ENCODE measurements around the gene KIF5C. TPM values are rescaled to one million over a fixed set of nuclear protein-coding genes. Genes with fewer than 3 reads are reported as not detected.

The KIF5C gene
- total and polyA plus RNA-seq, 2 donors (not counting 1 experiment from before 2014, with no cell fraction given) = 1.9 to 6.1 TPM

DNA sequence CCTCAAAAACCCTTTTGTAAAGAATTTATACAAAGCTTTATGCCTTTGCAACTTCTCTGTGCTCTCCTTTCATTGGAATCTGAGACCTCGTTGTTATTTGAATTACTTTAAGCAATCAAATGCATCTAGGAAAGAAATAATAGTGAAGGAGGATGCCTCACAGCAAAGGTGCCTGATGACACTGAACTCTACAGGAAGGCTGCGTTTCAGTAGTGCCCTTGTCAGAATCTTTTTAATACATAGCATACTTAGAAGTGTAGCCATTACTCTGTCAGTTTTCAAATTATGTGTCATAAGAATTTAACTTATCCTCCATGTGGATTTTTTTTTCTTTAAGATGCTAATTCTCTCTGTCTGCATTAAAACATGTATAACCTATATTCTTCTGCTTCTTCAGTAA is 153.9 kb downstream of the KIF5C start:
- Histone ChIP-seq H3K4me3 (ENCODE audit: control extremely low read depth in 1 of 5, extremely low read depth in 1 of 5, insufficient read depth in 1 of 5, low read depth in 2 of 5, low read length in 4 of 5) (no peak overlapping the region), H3K4me1 (ENCODE audit: control insufficient read depth in 2 of 2, insufficient read depth in 2 of 2, low read length in 2 of 2) (peaks cover under 1 to 9% of the 10 kb centered on the region in 2 donors), H3K4me2 (replicated peaks; ENCODE audit: low read depth, low read length, poor library complexity, severe bottlenecking) (no peak overlapping the region), H3K9me3 (ENCODE audit: control extremely low read depth in 1 of 3, control insufficient read depth in 2 of 3, insufficient read depth in 1 of 3, low read length in 2 of 3) (no peaks in the 10 kb centered on the region), H3K79me2 (ENCODE audit: control insufficient read depth, insufficient read depth, low read length) (no peaks in the 10 kb centered on the region), H3K9ac (ENCODE audit: low read length) (no peak overlapping the region), H3K36me3 (replicated peaks in 1 of 2; ENCODE audit: control extremely low read depth in 1 of 2, control insufficient read depth in 1 of 2, extremely low read depth in 1 of 2, insufficient read depth in 2 of 2, low read length in 1 of 2) (no peaks in the 10 kb centered on the region), H4K20me1 (ENCODE audit: control insufficient read depth, insufficient read depth, low read length, poor library complexity, severe bottlenecking) (no peaks in the 10 kb centered on the region), H3K27me3 (replicated peaks in 1 of 4; ENCODE audit: control extremely low read depth in 1 of 4, control insufficient read depth in 3 of 4, insufficient read depth in 4 of 4, low read length in 3 of 4) (no peaks in the 10 kb centered on the region), H2AFZ (ENCODE audit: insufficient read depth, low read depth, low read length, poor library complexity, severe bottlenecking) (no peak overlapping the region), H3K27ac (ENCODE audit: low read length in 2 of 2) (no peak overlapping the region)
- TF ChIP-seq, protein P1, sequence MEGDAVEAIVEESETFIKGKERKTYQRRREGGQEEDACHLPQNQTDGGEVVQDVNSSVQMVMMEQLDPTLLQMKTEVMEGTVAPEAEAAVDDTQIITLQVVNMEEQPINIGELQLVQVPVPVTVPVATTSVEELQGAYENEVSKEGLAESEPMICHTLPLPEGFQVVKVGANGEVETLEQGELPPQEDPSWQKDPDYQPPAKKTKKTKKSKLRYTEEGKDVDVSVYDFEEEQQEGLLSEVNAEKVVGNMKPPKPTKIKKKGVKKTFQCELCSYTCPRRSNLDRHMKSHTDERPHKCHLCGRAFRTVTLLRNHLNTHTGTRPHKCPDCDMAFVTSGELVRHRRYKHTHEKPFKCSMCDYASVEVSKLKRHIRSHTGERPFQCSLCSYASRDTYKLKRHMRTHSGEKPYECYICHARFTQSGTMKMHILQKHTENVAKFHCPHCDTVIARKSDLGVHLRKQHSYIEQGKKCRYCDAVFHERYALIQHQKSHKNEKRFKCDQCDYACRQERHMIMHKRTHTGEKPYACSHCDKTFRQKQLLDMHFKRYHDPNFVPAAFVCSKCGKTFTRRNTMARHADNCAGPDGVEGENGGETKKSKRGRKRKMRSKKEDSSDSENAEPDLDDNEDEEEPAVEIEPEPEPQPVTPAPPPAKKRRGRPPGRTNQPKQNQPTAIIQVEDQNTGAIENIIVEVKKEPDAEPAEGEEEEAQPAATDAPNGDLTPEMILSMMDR (IDR thresholded peaks at IDR 0.05) = no peak
- TF ChIP-seq EZH2 (IDR thresholded peaks at IDR 0.05; ENCODE audit: borderline replicate concordance, insufficient read depth, low read depth, low read length, poor library complexity, severe bottlenecking) = no peak
- DNase-seq (no peak), ATAC-seq (ENCODE audit: low read depth) (no peak)
- no CpG with 5 or more reads among the region's 2 CpGs for WGBS (ENCODE audit: insufficient coverage)
- ChIA-PET CTCF (interaction anchor here (3.0 kb wide), 1 partner anchor 11 kb away, joined by 29 read pairs; no protein-coding TSS in a partner anchor), POLR2A (no interaction called here)
- Mint-ChIP-seq H3K4me1 (peaks cover 20% of the 10 kb centered on the region), H3K27ac (no peak overlapping the region), H3K9me3 (ENCODE audit: insufficient read depth) (no peaks in the 10 kb centered on the region), H3K4me3 (no peak overlapping the region), H3K27me3 (peaks cover 4% of the 10 kb centered on the region)
- intact Hi-C loops (cut with micrococcal nuclease) = loop anchor here (10.0 kb wide), 2 partner anchors 154 to 1004 kb away; partner anchors contain the start of genes KIF5C, MBD5 and ORC4

DNA sequence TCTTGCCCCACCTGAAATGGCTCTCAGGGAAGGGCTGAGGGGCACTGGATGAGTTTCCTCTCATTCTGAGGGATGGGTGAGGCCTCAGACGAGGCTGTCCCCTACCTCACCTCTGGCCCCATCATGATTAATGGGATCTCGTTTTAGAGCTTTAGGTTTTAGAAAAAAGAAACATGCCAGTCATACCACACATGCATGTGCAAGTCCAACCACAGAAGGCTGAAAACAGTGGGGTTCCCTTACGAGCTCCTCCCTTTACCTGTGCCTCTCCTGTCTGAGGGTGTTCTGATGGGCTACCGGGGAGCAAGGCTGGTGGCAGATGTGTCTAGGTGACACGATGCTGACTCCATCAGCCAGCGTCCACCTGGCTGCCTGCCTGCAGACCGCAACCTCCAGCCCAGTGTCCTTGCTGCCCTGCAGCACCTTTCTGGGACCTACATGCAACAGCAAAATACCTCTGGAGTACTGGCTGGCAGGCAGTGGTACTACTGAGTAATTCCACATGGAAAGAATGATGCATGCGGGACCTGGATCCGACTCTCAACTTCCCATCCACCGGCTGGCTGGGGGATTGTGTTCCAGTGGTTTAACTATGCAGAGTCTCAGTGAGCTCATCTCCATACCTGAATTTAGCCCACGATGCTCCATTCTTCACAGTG is 154.4 kb downstream of the KIF5C start:
- 96% methylated on average over 6 of the region's 11 CpGs for WGBS (ENCODE audit: insufficient coverage)
- DNase-seq (no peak), ATAC-seq (ENCODE audit: low read depth) (no peak)
- Mint-ChIP-seq H3K9me3 (ENCODE audit: insufficient read depth) (no peaks in the 10 kb centered on the region), H3K27ac (no peak overlapping the region), H3K4me1 (peaks cover 16% of the 10 kb centered on the region), H3K27me3 (peaks cover 4% of the 10 kb centered on the region), H3K4me3 (no peak overlapping the region)
- Histone ChIP-seq H3K9me3 (ENCODE audit: control extremely low read depth in 1 of 3, control insufficient read depth in 2 of 3, insufficient read depth in 1 of 3, low read length in 2 of 3) (no peaks in the 10 kb centered on the region), H3K79me2 (ENCODE audit: control insufficient read depth, insufficient read depth, low read length) (no peaks in the 10 kb centered on the region), H2AFZ (ENCODE audit: insufficient read depth, low read depth, low read length, poor library complexity, severe bottlenecking) (no peak overlapping the region), H3K27me3 (replicated peaks in 1 of 4; ENCODE audit: control extremely low read depth in 1 of 4, control insufficient read depth in 3 of 4, insufficient read depth in 4 of 4, low read length in 3 of 4) (no peaks in the 10 kb centered on the region), H3K4me3 (ENCODE audit: control extremely low read depth in 1 of 5, extremely low read depth in 1 of 5, insufficient read depth in 1 of 5, low read depth in 2 of 5, low read length in 4 of 5) (no peak overlapping the region), H4K20me1 (ENCODE audit: control insufficient read depth, insufficient read depth, low read length, poor library complexity, severe bottlenecking) (no peaks in the 10 kb centered on the region), H3K9ac (ENCODE audit: low read length) (no peak overlapping the region), H3K4me1 (ENCODE audit: control insufficient read depth in 2 of 2, insufficient read depth in 2 of 2, low read length in 2 of 2) (peaks cover 0 to 9% of the 10 kb centered on the region in 2 donors), H3K4me2 (replicated peaks; ENCODE audit: low read depth, low read length, poor library complexity, severe bottlenecking) (no peak overlapping the region), H3K36me3 (replicated peaks in 1 of 2; ENCODE audit: control extremely low read depth in 1 of 2, control insufficient read depth in 1 of 2, extremely low read depth in 1 of 2, insufficient read depth in 2 of 2, low read length in 1 of 2) (no peaks in the 10 kb centered on the region), H3K27ac (ENCODE audit: low read length in 2 of 2) (no peak overlapping the region)
- TF ChIP-seq EZH2 (IDR thresholded peaks at IDR 0.05; ENCODE audit: borderline replicate concordance, insufficient read depth, low read depth, low read length, poor library complexity, severe bottlenecking) = no peak
- TF ChIP-seq, protein P1 (IDR thresholded peaks at IDR 0.05) = no peak
- intact Hi-C loops (cut with micrococcal nuclease) = loop anchor here (10.0 kb wide), 2 partner anchors 155 to 1005 kb away; partner anchors contain the start of genes KIF5C, MBD5 and ORC4
- ChIA-PET POLR2A (no interaction called here), CTCF (interaction anchor here (3.0 kb wide), 1 partner anchor 12 kb away, joined by 29 read pairs; no protein-coding TSS in a partner anchor)

Data from B cell (primary cell).